Testis (tissue), 3 donors: Measurements from ENCODE around the gene RIPK3. TPM values are rescaled to one million over a fixed set of nuclear protein-coding genes. Genes with fewer than 3 reads are reported as not detected.

ENCODE experiments used
- DNase-seq: peaks from one replicate; pipeline ENCODE4 v3.0.0-alpha.2; 2019
- H3K27ac ChIP-seq, 2 donors: fragments of 200-600 bp; sonication (generic); one replicate each; pipeline ENCODE4 v1.5.1; 2019
- H3K27me3 ChIP-seq: fragments of 200-600 bp; sonication (generic); one replicate; pipeline ENCODE4 v1.5.1; 2019
- H3K36me3 ChIP-seq: fragments of 200-600 bp; sonication (generic); one replicate; pipeline ENCODE4 v1.5.1; 2017; ENCODE audit warnings: low read depth; ENCODE audit errors: missing control alignments
- H3K4me1 ChIP-seq: fragments of 200-600 bp; sonication (generic); one replicate; pipeline ENCODE4 v1.5.1; 2019
- H3K4me3 ChIP-seq, 2 donors: fragments of 200-600 bp; sonication (generic); one replicate each; pipeline ENCODE4 v1.5.1; 2017 to 2019
- H3K9me3 ChIP-seq: fragments of 200-600 bp; sonication (generic); one replicate; pipeline ENCODE4 v1.5.1; 2017
- POLR2A ChIP-seq: fragments of 450-650 bp; IDR thresholded peaks from one replicate; pipeline ENCODE4 v1.6.1; 2017; ENCODE audit warnings: antibody characterized with exemption, mild to moderate bottlenecking, moderate library complexity
- WGBS, 2 donors: methylation state at CpG; one replicate each; pipeline ENCODE4 v1.1.5; 2018; 5-methylcytosine and 5-hydroxymethylcytosine counted together
- intact Hi-C: fragments of 100-400 bp; cut with DNase I; formaldehyde crosslinking; loops from one replicate; pipeline ENCODE4 v1.15.1; 2023; ENCODE audit warnings: low total_unique reads
- polyA plus RNA-seq: library from polyadenylated mRNA; stranded (reverse); fragments of 350-450 nt; fragmentation: Illumina TruSeq; extraction: RNeasy Lipid Tissue Mini Kit (QIAGEN cat#74804); gene quantifications from one replicate; pipeline ENCODE4 v1.2.3, GENCODE V29; 2014; ENCODE audit warnings: low read depth, low replicate concordance; ENCODE audit not compliant: insufficient read depth
- total RNA-seq, 2 donors: library from RNA; depleted of rRNA; stranded (reverse); fragments of >200 nt; gene quantifications; one replicate each; pipeline ENCODE4 v1.2.3, GENCODE V29; 2016
- TF ChIP-seq, protein P1 (sequence below), 3 experiments: fragments of 450-650 bp in 2 of 3; fragments of 200-600 bp in 1 of 3; sonication (generic) in 1 of 3; IDR thresholded peaks; one replicate each; pipeline ENCODE4 v1.5.1; 2016 to 2019; ENCODE audit warnings: antibody characterized with exemption in 3 of 3, mild to moderate bottlenecking in 2 of 3, moderate library complexity in 1 of 3

RIPK3 gene
- total and polyA plus RNA-seq, 3 donors from 2014 or later, result 2.8 to 11.3 (median 3.2) TPM

DNA sequence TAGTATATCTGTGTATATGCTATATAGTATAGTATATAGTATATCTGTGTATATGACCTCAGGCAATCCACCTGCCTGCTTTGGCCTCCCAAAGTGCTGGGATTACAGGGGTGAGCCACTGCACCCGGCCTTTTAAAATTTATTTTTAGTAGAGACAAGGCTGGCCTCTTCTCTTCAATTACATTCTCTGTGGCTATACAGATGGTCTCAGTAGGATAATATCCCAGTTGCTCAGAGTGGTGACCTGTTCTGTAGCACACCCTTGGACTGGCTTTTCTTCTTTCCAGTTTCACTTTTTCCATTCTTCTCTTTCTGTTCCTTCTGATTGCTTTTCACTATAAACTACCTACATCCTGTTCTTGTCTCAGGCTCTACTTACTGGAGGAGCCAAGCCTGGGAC, 25.1 kb upstream of the RIPK3 start:
- no peaks in the 10 kb centered on the region for H3K36me3 ChIP-seq
- no peak overlapping the region for H3K27ac ChIP-seq
- H3K27me3 ChIP-seq, result no peaks in the 10 kb centered on the region
- DNase-seq, result no peak
- intact Hi-C loops, result loop anchor here (5.0 kb wide), 1 partner anchor 67 kb away; no protein-coding TSS in a partner anchor
- H3K9me3 ChIP-seq, result no peaks in the 10 kb centered on the region
- WGBS, 2 donors, result 59 to 76% methylated on average over 1 of the region's 1 CpG
- no peak overlapping the region for H3K4me3 ChIP-seq
- peaks cover 16% of the 10 kb centered on the region for H3K4me1 ChIP-seq
- TF ChIP-seq, protein P1, sequence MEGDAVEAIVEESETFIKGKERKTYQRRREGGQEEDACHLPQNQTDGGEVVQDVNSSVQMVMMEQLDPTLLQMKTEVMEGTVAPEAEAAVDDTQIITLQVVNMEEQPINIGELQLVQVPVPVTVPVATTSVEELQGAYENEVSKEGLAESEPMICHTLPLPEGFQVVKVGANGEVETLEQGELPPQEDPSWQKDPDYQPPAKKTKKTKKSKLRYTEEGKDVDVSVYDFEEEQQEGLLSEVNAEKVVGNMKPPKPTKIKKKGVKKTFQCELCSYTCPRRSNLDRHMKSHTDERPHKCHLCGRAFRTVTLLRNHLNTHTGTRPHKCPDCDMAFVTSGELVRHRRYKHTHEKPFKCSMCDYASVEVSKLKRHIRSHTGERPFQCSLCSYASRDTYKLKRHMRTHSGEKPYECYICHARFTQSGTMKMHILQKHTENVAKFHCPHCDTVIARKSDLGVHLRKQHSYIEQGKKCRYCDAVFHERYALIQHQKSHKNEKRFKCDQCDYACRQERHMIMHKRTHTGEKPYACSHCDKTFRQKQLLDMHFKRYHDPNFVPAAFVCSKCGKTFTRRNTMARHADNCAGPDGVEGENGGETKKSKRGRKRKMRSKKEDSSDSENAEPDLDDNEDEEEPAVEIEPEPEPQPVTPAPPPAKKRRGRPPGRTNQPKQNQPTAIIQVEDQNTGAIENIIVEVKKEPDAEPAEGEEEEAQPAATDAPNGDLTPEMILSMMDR (IDR thresholded peaks at IDR 0.05), result no peak
- no peak for TF ChIP-seq POLR2A

DNA sequence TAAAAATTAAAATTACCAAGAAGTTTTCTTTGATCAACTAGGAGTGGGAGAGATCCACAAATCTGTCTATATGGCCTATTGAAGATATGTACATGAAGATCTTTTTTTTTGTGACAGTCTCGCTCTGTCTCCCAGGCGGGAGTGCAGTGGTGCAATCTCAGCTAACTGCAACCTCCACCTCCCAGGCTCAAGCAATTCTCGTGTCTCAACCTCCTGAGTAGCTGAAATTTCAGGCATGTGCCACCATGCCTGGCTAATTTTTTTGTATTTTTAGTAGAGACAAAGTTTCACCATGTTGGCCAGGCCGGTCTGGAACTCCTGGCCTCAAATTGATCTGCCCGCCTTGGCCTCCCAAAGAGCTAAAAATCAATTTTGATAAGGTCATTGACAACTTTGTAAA, 23.6 kb upstream of the RIPK3 start:
- Histone ChIP-seq H3K4me3 (no peak overlapping the region), H3K9me3 (no peaks in the 10 kb centered on the region), H3K27ac (no peak overlapping the region), H3K36me3 (no peaks in the 10 kb centered on the region), H3K4me1 (peaks cover 16% of the 10 kb centered on the region), H3K27me3 (no peaks in the 10 kb centered on the region)
- no peak for DNase-seq
- intact Hi-C loops, result no loop called here
- TF ChIP-seq, protein P1 (IDR thresholded peaks at IDR 0.05), result no peak
- no peak for TF ChIP-seq POLR2A
- 90 to 94% methylated on average over 5 of the region's 5 CpGs for WGBS, 2 donors

DNA sequence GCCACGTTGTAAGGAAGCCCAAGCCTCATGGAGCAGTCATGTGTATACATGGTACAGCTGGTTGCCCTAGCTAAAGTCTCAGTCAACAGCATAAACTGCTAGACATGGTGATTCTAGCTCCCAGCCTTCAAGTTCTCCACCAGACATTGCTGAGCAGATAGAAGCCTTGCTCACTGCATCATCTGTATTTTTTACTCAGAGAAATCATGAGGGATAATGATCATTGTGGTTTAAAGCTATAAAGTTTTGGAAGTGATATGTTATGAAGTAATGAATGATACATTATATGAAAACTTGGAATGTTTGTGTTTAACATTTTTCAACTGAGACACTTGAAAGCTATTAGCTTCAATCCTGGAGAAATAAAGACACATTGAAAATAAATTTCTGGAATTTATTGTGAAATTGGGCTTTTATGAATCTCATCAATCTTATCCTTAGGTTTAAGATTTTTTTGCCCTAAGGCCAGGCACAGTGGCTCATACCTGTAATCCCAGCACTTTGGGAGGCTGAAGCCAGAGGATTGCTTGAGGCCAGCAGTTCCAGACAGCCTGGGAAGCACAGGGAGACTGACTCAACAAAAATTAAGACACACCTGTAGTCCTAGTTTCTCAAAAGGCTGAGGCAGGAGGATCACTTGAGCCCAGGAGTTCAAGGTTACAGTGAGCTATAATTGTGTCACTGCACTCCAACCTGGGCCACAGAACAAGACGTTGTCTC, 22.6 kb upstream of the RIPK3 start:
- intact Hi-C loops, result no loop called here
- Histone ChIP-seq H3K4me3 (no peak overlapping the region), H3K27ac (no peak overlapping the region), H3K9me3 (no peaks in the 10 kb centered on the region), H3K27me3 (no peaks in the 10 kb centered on the region), H3K4me1 (peaks cover 12% of the 10 kb centered on the region), H3K36me3 (no peaks in the 10 kb centered on the region)
- TF ChIP-seq POLR2A, result no peak
- TF ChIP-seq, protein P1 (IDR thresholded peaks at IDR 0.05), result no peak
- 41 to 73% methylated on average over 2 of the region's 2 CpGs for WGBS, 2 donors
- DNase-seq, result no peak

DNA sequence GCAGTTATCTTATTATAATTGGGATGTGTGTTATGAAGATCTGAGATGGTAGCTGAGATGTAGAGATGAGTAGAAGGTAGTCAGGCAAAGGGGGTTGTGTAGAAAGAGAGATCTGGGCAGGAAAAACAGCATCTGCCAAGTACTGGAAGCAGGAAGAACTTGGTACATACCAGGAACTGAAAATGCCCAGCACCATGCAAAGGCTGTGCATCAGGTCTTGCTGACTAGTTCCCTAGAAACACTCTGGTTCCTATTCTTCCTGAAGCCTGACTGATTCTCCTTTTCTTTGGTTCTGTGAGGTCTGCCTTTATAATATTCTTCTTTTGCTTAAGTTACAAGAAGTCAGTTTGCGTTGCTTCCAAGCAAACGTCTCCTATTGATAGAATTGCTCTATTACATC, 21.5 kb upstream of the RIPK3 start:
- DNase-seq, result no peak
- no peak overlapping the region for H3K4me3 ChIP-seq
- no peaks in the 10 kb centered on the region for H3K27me3 ChIP-seq
- H3K9me3 ChIP-seq, result no peaks in the 10 kb centered on the region
- intact Hi-C loops, result no loop called here
- H3K4me1 ChIP-seq, result peaks cover 11% of the 10 kb centered on the region
- no peak overlapping the region for H3K27ac ChIP-seq
- TF ChIP-seq POLR2A, result no peak
- TF ChIP-seq, protein P1 (IDR thresholded peaks at IDR 0.05), result no peak
- no peaks in the 10 kb centered on the region for H3K36me3 ChIP-seq
- WGBS, 2 donors, result 57 to 76% methylated on average over 2 of the region's 2 CpGs

DNA sequence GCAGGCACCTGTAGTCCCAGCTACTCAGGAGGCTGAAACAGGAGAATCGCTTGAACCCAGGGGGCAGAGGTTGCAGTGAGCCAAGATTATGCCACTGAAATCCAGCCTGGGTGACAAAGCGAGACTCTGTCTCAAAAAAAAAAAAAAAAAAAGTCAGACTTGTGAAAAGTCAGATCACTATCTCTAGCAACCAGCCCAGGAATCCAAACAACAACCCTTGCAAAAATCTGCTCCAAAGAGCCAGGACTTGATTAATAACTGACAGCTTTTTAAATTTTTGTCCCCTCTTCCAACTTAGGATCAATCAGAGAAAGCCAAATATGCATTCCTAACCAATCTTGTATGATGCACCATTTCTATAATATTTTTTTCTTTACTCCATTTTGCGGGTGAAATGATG, 20.5 kb upstream of the RIPK3 start:
- H3K27ac ChIP-seq, result no peak overlapping the region
- H3K4me1 ChIP-seq, result peaks cover under 1% of the 10 kb centered on the region
- no peak for DNase-seq
- 96% methylated on average over 3 of the region's 3 CpGs for WGBS, 2 donors
- TF ChIP-seq POLR2A, result no peak
- TF ChIP-seq, protein P1 (IDR thresholded peaks at IDR 0.05), result no peak
- H3K36me3 ChIP-seq, result no peaks in the 10 kb centered on the region
- no peaks in the 10 kb centered on the region for H3K9me3 ChIP-seq
- H3K27me3 ChIP-seq, result no peaks in the 10 kb centered on the region
- H3K4me3 ChIP-seq, result no peak overlapping the region
- intact Hi-C loops, result no loop called here
